ENCODE results near the gene TUNAR. TPM values are rescaled to one million over a fixed set of nuclear protein-coding genes. Genes with fewer than 3 reads are reported as not detected.
"Not testable (repeated sequence)": the region's sequence is repeated elsewhere in the genome, so short reads cannot be mapped to it uniquely, and the experiment has no call there.

The TUNAR gene
- total RNA-seq, 4 donors from 2014 or later: not detected

DNA sequence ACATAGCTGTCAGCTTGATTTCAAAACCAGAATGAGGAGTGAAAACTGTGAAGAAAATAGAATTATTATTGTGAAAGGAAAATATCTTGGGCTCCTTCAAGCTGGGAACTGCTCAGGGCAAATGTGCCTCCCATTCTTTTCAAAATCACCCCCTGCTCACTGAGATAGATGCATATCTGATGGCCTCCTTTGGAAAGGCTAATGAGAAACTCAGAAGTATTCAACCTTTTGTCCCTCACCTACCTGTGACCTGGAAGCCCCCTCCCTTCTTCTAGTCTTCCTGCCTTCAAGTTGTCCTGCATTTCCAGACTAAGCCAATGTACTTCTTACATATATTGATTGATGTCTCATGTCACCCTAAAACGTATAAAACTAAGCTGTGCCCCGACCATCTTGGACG is 81.5 kb downstream of the TUNAR start:
- Histone ChIP-seq H3K4me3 (no peak overlapping the region), H3K9me3 (no peaks in the 10 kb centered on the region), H3K4me1 (no peaks in the 10 kb centered on the region), H3K27me3 (no peaks in the 10 kb centered on the region), H3K36me3 (no peaks in the 10 kb centered on the region), H3K27ac (no peak overlapping the region)
- DNase-seq: no peak
- TF ChIP-seq CTCF (IDR thresholded peaks at IDR 0.05) (no peak), POLR2A (IDR thresholded peaks at IDR 0.05) (no peak)

GRCh38 chr14:95959317-95959716 is 82.7 kb downstream of the TUNAR start:
- H3K27me3 ChIP-seq: no peaks in the 10 kb centered on the region
- TF ChIP-seq CTCF (IDR thresholded peaks at IDR 0.05) (no peak), POLR2A (IDR thresholded peaks at IDR 0.05) (no peak)
- no peak overlapping the region for H3K27ac ChIP-seq
- H3K4me3 ChIP-seq: no peak overlapping the region
- no peaks in the 10 kb centered on the region for H3K9me3 ChIP-seq
- DNase-seq: no peak
- H3K4me1 ChIP-seq: no peaks in the 10 kb centered on the region
- H3K36me3 ChIP-seq: no peaks in the 10 kb centered on the region

GRCh38 chr14:95961481-95961880 is 84.8 kb downstream of the TUNAR start:
- H3K36me3 ChIP-seq: no peaks in the 10 kb centered on the region
- H3K4me1 ChIP-seq: no peaks in the 10 kb centered on the region
- no peaks in the 10 kb centered on the region for H3K27me3 ChIP-seq
- no peaks in the 10 kb centered on the region for H3K9me3 ChIP-seq
- no peak overlapping the region for H3K27ac ChIP-seq
- H3K4me3 ChIP-seq: no peak overlapping the region
- TF ChIP-seq CTCF (IDR thresholded peaks at IDR 0.05) (no peak), POLR2A (IDR thresholded peaks at IDR 0.05) (no peak)
- no peak for DNase-seq

GRCh38 chr14:95964901-95965300 is 88.3 kb downstream of the TUNAR start:
- Histone ChIP-seq H3K27me3 (no peaks in the 10 kb centered on the region), H3K9me3 (no peaks in the 10 kb centered on the region), H3K4me1 (no peaks in the 10 kb centered on the region), H3K27ac (no peak overlapping the region), H3K4me3 (no peak overlapping the region), H3K36me3 (no peaks in the 10 kb centered on the region)
- no peak for DNase-seq
- TF ChIP-seq POLR2A (IDR thresholded peaks at IDR 0.05): no peak
- no peak for TF ChIP-seq CTCF (IDR thresholded peaks at IDR 0.05)

DNA sequence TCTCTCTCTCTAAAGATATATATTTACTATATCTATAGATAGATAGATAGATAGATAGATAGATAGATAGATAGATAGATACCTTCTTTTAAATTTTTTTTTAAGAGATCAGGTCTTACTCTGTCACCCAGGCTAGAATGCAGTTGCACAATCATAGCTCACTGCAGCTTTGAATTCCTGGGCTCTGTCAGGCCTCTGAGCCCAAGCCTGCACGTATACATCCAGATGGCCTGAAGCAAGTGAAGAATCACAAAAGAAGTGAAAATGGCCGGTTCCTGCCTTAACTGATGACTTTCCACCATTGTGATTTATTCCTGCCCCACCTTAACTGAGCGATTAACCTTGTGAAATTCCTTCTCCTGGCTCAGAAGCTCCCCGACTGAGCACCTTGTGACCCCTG is 91.4 kb downstream of the TUNAR start:
- DNase-seq: not testable (repeated sequence)

More for the DNA sequence above, 91.4 kb downstream of the TUNAR start:
- H3K9me3 ChIP-seq, H3K36me3 ChIP-seq, H3K27me3 ChIP-seq, H3K4me1 ChIP-seq, H3K27ac ChIP-seq, H3K4me3 ChIP-seq: not testable (repeated sequence)

Other genes starting within 250 kb of the TUNAR start
- gene TCL1B, start 190.4 kb upstream of the TUNAR start, total RNA-seq: not detected
- 10 to 100 TPM in 1 of 4 donors, 1 to 10 TPM in 1, not detected in 2; 3.2 to 14.9 TPM for gene TCL1A, start 162.7 kb upstream of the TUNAR start, total RNA-seq
- gene C14orf132, start 162.5 kb downstream of the TUNAR start, total RNA-seq: 1 to 10 TPM; 1.2 to 6.2 (median 4.5) TPM